Measurements from ENCODE around the gene ID3. TPM values are rescaled to one million over a fixed set of nuclear protein-coding genes. Genes with fewer than 3 reads are reported as not detected.

The ID3 gene
- total RNA-seq, 1 experiment from 2014 or later: 119 TPM

GRCh38 chr1:23551849-23552248 is 7.5 kb downstream of the ID3 start:
- Mint-ChIP-seq H3K27me3 (ENCODE audit: low read depth) (peaks cover 33% of the 10 kb centered on the region), H3K4me1 (peaks cover 50 to 51% of the 10 kb centered on the region in 2 experiments), H3K4me3 (no peak overlapping the region), H3K27ac (no peak overlapping the region), H3K36me3 (ENCODE audit: insufficient read depth in 1 of 3, low read depth in 3 of 3) (no peaks in the 10 kb centered on the region; a peak in 2 of 7 replicates), H3K9me3 (no peaks in the 10 kb centered on the region; a peak in 1 of 5 replicates)
- no peak overlapping the region for H2BK12ac ChIP-seq (ENCODE audit: insufficient read length, low read depth, low read length)
- no peak overlapping the region for H2BK120ac ChIP-seq (ENCODE audit: low read depth, low read length, poor library complexity, severe bottlenecking)
- H3K27me3 ChIP-seq (ENCODE audit: insufficient read depth, low read length): no peaks in the 10 kb centered on the region
- H2BK15ac ChIP-seq (ENCODE audit: low read depth, low read length): no peak overlapping the region
- no peaks in the 10 kb centered on the region for H3K9me3 ChIP-seq (ENCODE audit: control insufficient read depth, low read depth, low read length)
- H3K4ac ChIP-seq (ENCODE audit: low read depth, low read length): no peak overlapping the region
- WGBS (ENCODE audit: extremely low coverage, insufficient read length, low lambda C conversion rate): no CpG with 5 or more reads among the region's 4 CpGs
- H3K4me1 ChIP-seq (ENCODE audit: insufficient read depth, low read length): peaks cover 2% of the 10 kb centered on the region; the same call in 1 of the 2 replicates
- DNase-seq: no peak
- no peak overlapping the region for H3K23ac ChIP-seq (ENCODE audit: insufficient read length, low read depth, low read length)
- no peak overlapping the region for H3K27ac ChIP-seq (ENCODE audit: insufficient read length, low read depth, low read length)
- H3K56ac ChIP-seq (ENCODE audit: insufficient read length, low read depth, low read length): no peak overlapping the region
- no peak overlapping the region for H4K8ac ChIP-seq (replicated peaks; ENCODE audit: insufficient read length, low read depth, low read length)
- no peak overlapping the region for H2BK5ac ChIP-seq (ENCODE audit: insufficient read length, low read length)
- H3T11ph ChIP-seq (ENCODE audit: low read length): no peak overlapping the region
- no peak overlapping the region for H3K18ac ChIP-seq (ENCODE audit: insufficient read length, low read depth, low read length)
- TF ChIP-seq CTCF (conservative IDR thresholded peaks at IDR 0.05): no peak
- no peaks in the 10 kb centered on the region for H4K20me1 ChIP-seq (ENCODE audit: control insufficient read depth, insufficient read depth, insufficient read length)
- no peak overlapping the region for H4K5ac ChIP-seq (ENCODE audit: insufficient read length, low read depth, low read length)
- H3K14ac ChIP-seq (ENCODE audit: insufficient read depth, low read length): no peak overlapping the region
- H3K23me2 ChIP-seq (ENCODE audit: insufficient read length, low read depth, low read length, poor library complexity, severe bottlenecking): peaks cover 5% of the 10 kb centered on the region
- H2AK5ac ChIP-seq (ENCODE audit: insufficient read length, low read length): no peak overlapping the region
- no peak overlapping the region for H2AFZ ChIP-seq (ENCODE audit: low read length)
- no peaks in the 10 kb centered on the region for H3K79me1 ChIP-seq (ENCODE audit: insufficient read depth, low read depth, low read length, poor library complexity, severe bottlenecking)
- no peak overlapping the region for H4K91ac ChIP-seq (ENCODE audit: insufficient read length, low read depth, low read length)
- H3K79me2 ChIP-seq (ENCODE audit: insufficient read depth, low read length): no peaks in the 10 kb centered on the region
- H3K9ac ChIP-seq (ENCODE audit: extremely low read depth, insufficient read length, low read length): no peak overlapping the region
- H2BK20ac ChIP-seq (ENCODE audit: low read depth, low read length, poor library complexity, severe bottlenecking): no peak overlapping the region
- no peak overlapping the region for H3K4me2 ChIP-seq (ENCODE audit: insufficient read depth, insufficient read length, low read length)
